Keratinocyte (primary cell): ENCODE results near the gene DCHS1. TPM values are rescaled to one million over a fixed set of nuclear protein-coding genes. Genes with fewer than 3 reads are reported as not detected.

ENCODE experiments used
- DNase-seq: peaks from one replicate; pipeline ENCODE4 v3.0.0-alpha.2; 2011; ENCODE audit warnings: low read depth, missing footprints, low spot score
- FAIRE-seq: peaks from 2 replicates; lab custom pipeline; 2011; peaks lifted over from hg19 to GRCh38; lab: Jason Lieb, UNC
- H2AFZ ChIP-seq: 2 replicates; pipeline ENCODE4 v1.6.0; 2012; ENCODE audit warnings: low read length, control low read depth, inconsistent platforms; ENCODE audit not compliant: control insufficient read depth
- H3K27ac ChIP-seq: 2 replicates; pipeline ENCODE4 v1.5.1; 2011; ENCODE audit warnings: low read length; ENCODE audit not compliant: control insufficient read depth, insufficient read depth
- H3K27me3 ChIP-seq: 3 replicates; pipeline ENCODE4 v1.6.0; 2011; ENCODE audit warnings: low read length; ENCODE audit not compliant: control insufficient read depth, insufficient read depth; ENCODE audit errors: extremely low read depth
- H3K36me3 ChIP-seq, 2 experiments: 2 replicates in 1 of 2; 3 replicates in 1 of 2; pipeline ENCODE4 v1.5.1; 2011; ENCODE audit warnings: low read length in 2 of 2, mild to moderate bottlenecking in 1 of 2; ENCODE audit not compliant: control insufficient read depth in 2 of 2, insufficient read depth in 2 of 2; ENCODE audit errors: extremely low read depth in 1 of 2
- H3K4me1 ChIP-seq: 3 replicates; pipeline ENCODE4 v1.5.1; 2011; ENCODE audit warnings: low read length; ENCODE audit not compliant: control insufficient read depth, insufficient read depth; ENCODE audit errors: extremely low read depth
- H3K4me2 ChIP-seq: 3 replicates; pipeline ENCODE4 v1.6.0; 2011; ENCODE audit warnings: low read depth, low read length; ENCODE audit not compliant: control insufficient read depth, insufficient read depth; ENCODE audit errors: extremely low read depth
- H3K4me3 ChIP-seq, 3 experiments: fragments of 200-600 bp in 1 of 3; sonication (generic) in 1 of 3; 2 replicates in 2 of 3; 3 replicates in 1 of 3; pipeline ENCODE4 v1.5.1; 2011 to 2016; ENCODE audit warnings: low read length in 3 of 3, mild to moderate bottlenecking in 3 of 3, control low read depth in 2 of 3, inconsistent platforms in 1 of 3, low read depth in 1 of 3, mixed read lengths in 1 of 3, mixed run types in 1 of 3, moderate library complexity in 1 of 3; ENCODE audit not compliant: control insufficient read depth in 2 of 3, insufficient read depth in 2 of 3; ENCODE audit errors: extremely low read depth in 1 of 3
- H3K79me2 ChIP-seq: 2 replicates; pipeline ENCODE4 v1.6.0; 2012; ENCODE audit warnings: low read length; ENCODE audit not compliant: control insufficient read depth, insufficient read depth
- H3K9ac ChIP-seq: 3 replicates; pipeline ENCODE4 v1.6.0; 2011; ENCODE audit warnings: low read length; ENCODE audit not compliant: control insufficient read depth, insufficient read depth; ENCODE audit errors: extremely low read depth
- H3K9me1 ChIP-seq: 3 replicates; pipeline ENCODE4 v1.6.0; 2011; ENCODE audit warnings: low read length; ENCODE audit not compliant: control insufficient read depth, insufficient read depth; ENCODE audit errors: extremely low read depth
- H3K9me3 ChIP-seq: 2 replicates; pipeline ENCODE4 v1.5.1; 2012; ENCODE audit warnings: low read depth, low read length; ENCODE audit not compliant: control insufficient read depth
- H4K20me1 ChIP-seq: 3 replicates; pipeline ENCODE4 v1.6.0; 2011; ENCODE audit warnings: low read length; ENCODE audit not compliant: control insufficient read depth, insufficient read depth; ENCODE audit errors: extremely low read depth
- CTCF ChIP-seq, 3 experiments: IDR thresholded peaks in 1 of 3; conservative IDR thresholded peaks in 1 of 3; optimal IDR thresholded peaks in 1 of 3; 2 replicates in 2 of 3; 3 replicates in 1 of 3; pipeline versions ENCODE3 to v1.5.1; 2011; ENCODE audit warnings: low read length in 3 of 3, mild to moderate bottlenecking in 3 of 3, moderate library complexity in 2 of 3, control low read depth in 1 of 3, inconsistent platforms in 1 of 3; ENCODE audit not compliant: insufficient read depth in 2 of 3; ENCODE audit errors: extremely low read depth in 1 of 3
- EZH2 ChIP-seq: IDR thresholded peaks from one replicate; pipeline ENCODE4 v1.6.1; 2012; ENCODE audit warnings: inconsistent platforms, mild to moderate bottlenecking, low read length, moderate library complexity
- dilution Hi-C: fragments of 300-500 bp; cut with MboI; formaldehyde crosslinking; loops from one replicate; pipeline ENCODE4 v1.7.0; 2020; ENCODE audit warnings: low sequenced_read_pairs; ENCODE audit not compliant: extremely low pct_ligation_motif_present
- polyA plus RNA-seq, 5 experiments: library from polyadenylated mRNA; depleted of rRNA in 3 of 5; stranded (reverse) in 3 of 5; stranded (forward) in 1 of 5; unstranded in 1 of 5; fragments of >200 nt; gene quantifications; 1 replicate in 1 of 5; 2 replicates in 3 of 5; 3 replicates in 1 of 5; pipeline versions ENCODE4 v1.2.1 to v1.2.3, GENCODE V29; 2011 to 2012; ENCODE audit warnings: missing spikeins in 2 of 5, low read depth in 1 of 5, low replicate concordance in 1 of 5

The DCHS1 gene
- polyA plus RNA-seq, 1 donor (not counting 4 experiments of a cell fraction or from before 2014, with no cell fraction given) = 0.03 TPM

DNA sequence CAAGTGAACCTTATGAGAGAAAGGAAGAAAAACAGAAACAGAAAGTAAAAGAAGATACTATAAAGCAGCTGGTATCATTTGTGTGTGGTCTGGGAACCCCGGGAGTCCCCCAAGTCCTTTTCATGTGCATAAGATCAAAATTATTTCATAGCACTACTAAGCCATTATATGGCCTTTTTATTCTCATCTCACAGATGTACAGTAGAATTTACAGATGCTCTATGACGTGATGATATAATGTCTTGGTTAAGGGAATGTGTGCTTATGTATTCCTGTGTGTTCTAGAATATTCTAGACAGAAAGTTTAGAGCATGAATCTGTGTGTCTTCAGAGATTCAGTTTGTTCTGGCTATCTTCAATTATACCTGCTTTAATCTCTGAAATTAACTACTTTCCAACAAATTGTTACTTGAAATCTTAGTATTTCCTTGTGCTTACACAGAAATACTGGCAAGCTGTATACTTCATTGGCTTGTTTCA lies 27.8 kb downstream of the DCHS1 start:
- no peak overlapping the region for H3K4me3 ChIP-seq
- no peak overlapping the region for H3K4me2 ChIP-seq
- no peak for DNase-seq
- no peaks in the 10 kb centered on the region for H3K4me1 ChIP-seq
- H3K9me1 ChIP-seq = no peaks in the 10 kb centered on the region
- H3K27me3 ChIP-seq = peaks cover 45% of the 10 kb centered on the region
- FAIRE-seq = no peak
- no peak overlapping the region for H2AFZ ChIP-seq
- TF ChIP-seq EZH2 (no peak), CTCF (optimal IDR thresholded peaks at IDR 0.05 in 1 of 3, IDR thresholded peaks at IDR 0.05 in 1 of 3, conservative IDR thresholded peaks at IDR 0.05 in 1 of 3; ENCODE audit: extremely low read depth in 1 of 3, insufficient read depth in 2 of 3, low read length in 3 of 3) (no peak)
- H3K27ac ChIP-seq = no peak overlapping the region
- H3K9me3 ChIP-seq = no peaks in the 10 kb centered on the region
- no peaks in the 10 kb centered on the region for H3K79me2 ChIP-seq
- no peaks in the 10 kb centered on the region for H4K20me1 ChIP-seq
- dilution Hi-C loops = no loop called here
- H3K36me3 ChIP-seq = no peaks in the 10 kb centered on the region
- no peak overlapping the region for H3K9ac ChIP-seq

GRCh38 chr11:6626971-6627761 lies 28.4 kb downstream of the DCHS1 start:
- H3K4me1 ChIP-seq = no peaks in the 10 kb centered on the region
- H3K27me3 ChIP-seq = peaks cover 45% of the 10 kb centered on the region
- no peak for DNase-seq
- H3K9me3 ChIP-seq = no peaks in the 10 kb centered on the region
- H3K27ac ChIP-seq = no peak overlapping the region
- H3K4me3 ChIP-seq = no peak overlapping the region
- no peak for FAIRE-seq
- H2AFZ ChIP-seq = no peak overlapping the region
- H4K20me1 ChIP-seq = no peaks in the 10 kb centered on the region
- no peaks in the 10 kb centered on the region for H3K36me3 ChIP-seq
- TF ChIP-seq CTCF (optimal IDR thresholded peaks at IDR 0.05 in 1 of 3, IDR thresholded peaks at IDR 0.05 in 1 of 3, conservative IDR thresholded peaks at IDR 0.05 in 1 of 3; ENCODE audit: extremely low read depth in 1 of 3, insufficient read depth in 2 of 3, low read length in 3 of 3) (no peak), EZH2 (no peak)
- dilution Hi-C loops = no loop called here
- no peaks in the 10 kb centered on the region for H3K79me2 ChIP-seq
- no peak overlapping the region for H3K4me2 ChIP-seq
- no peaks in the 10 kb centered on the region for H3K9me1 ChIP-seq
- H3K9ac ChIP-seq = no peak overlapping the region
